CD4-positive, alpha-beta T cell treated with Interleukin-21 for 1 hour (primary cell): ENCODE results near the gene HTR5A.

ENCODE experiments used
- DNase-seq: peaks from one replicate; pipeline ENCODE4 v3.0.0-alpha.2; 2020

Gene HTR5A

GRCh38 chr7:155093596-155093995 lies 23.5 kb downstream of the HTR5A start:
- no peak for DNase-seq

GRCh38 chr7:155094636-155095135 lies 24.6 kb downstream of the HTR5A start:
- DNase-seq: no peak

GRCh38 chr7:155097338-155097737 lies 27.2 kb downstream of the HTR5A start:
- DNase-seq: no peak

GRCh38 chr7:155103839-155104238 lies 33.7 kb downstream of the HTR5A start:
- no peak for DNase-seq

- DNase-seq: no peak
Measured at GRCh38 chr7:155104913-155105312, 34.8 kb downstream of the HTR5A start.

- DNase-seq: no peak
Measured at GRCh38 chr7:155106356-155106755, 36.2 kb downstream of the HTR5A start.

- DNase-seq: no peak
Measured at GRCh38 chr7:155107126-155107525, 37.0 kb downstream of the HTR5A start.

GRCh38 chr7:155108144-155108901 lies 38.2 kb downstream of the HTR5A start:
- no peak for DNase-seq

- no peak for DNase-seq
Measured at GRCh38 chr7:155109121-155109520, 39.0 kb downstream of the HTR5A start.

GRCh38 chr7:155115288-155115687 lies 45.2 kb downstream of the HTR5A start:
- DNase-seq: no peak

GRCh38 chr7:155119801-155120382 lies 49.8 kb downstream of the HTR5A start:
- no peak for DNase-seq

GRCh38 chr7:155120460-155120859 lies 50.3 kb downstream of the HTR5A start:
- no peak for DNase-seq

- DNase-seq: no peak
Measured at GRCh38 chr7:155122831-155123230, 52.7 kb downstream of the HTR5A start.

- DNase-seq: no peak
Measured at GRCh38 chr7:155123413-155123812, 53.3 kb downstream of the HTR5A start.

GRCh38 chr7:155124706-155125105 lies 54.6 kb downstream of the HTR5A start:
- no peak for DNase-seq

GRCh38 chr7:155129186-155129585 lies 59.1 kb downstream of the HTR5A start:
- DNase-seq: no peak

- no peak for DNase-seq
Measured at GRCh38 chr7:155129789-155130188, 59.7 kb downstream of the HTR5A start.

- DNase-seq: no peak
Measured at GRCh38 chr7:155130493-155130892, 60.4 kb downstream of the HTR5A start.

- no peak for DNase-seq
Measured at GRCh38 chr7:155131090-155131489, 61.0 kb downstream of the HTR5A start.

GRCh38 chr7:155132431-155132830 lies 62.3 kb downstream of the HTR5A start:
- DNase-seq: no peak

- no peak for DNase-seq
Measured at GRCh38 chr7:155136619-155137243, 66.6 kb downstream of the HTR5A start.
